ENCODE measurements around the gene TMCC1.

The TMCC1 gene

GRCh38 chr3:129715854-129716253, 177.7 kb downstream of the TMCC1 start:
- no peak for DNase-seq
- peaks cover 18% of the 10 kb centered on the region for H3K79me1 ChIP-seq (replicated peaks; ENCODE audit: low read length, poor library complexity, severe bottlenecking)
- H3K27me3 ChIP-seq (ENCODE audit: control insufficient read depth in 1 of 2, insufficient read depth in 1 of 2, low read length in 2 of 2), result no peaks in the 10 kb centered on the region
- H3K4me2 ChIP-seq (ENCODE audit: low read length, poor library complexity, severe bottlenecking), result no peak overlapping the region
- no peaks in the 10 kb centered on the region for H3K9me3 ChIP-seq (ENCODE audit: control insufficient read depth, low read length)
- no peak overlapping the region for H4K8ac ChIP-seq (ENCODE audit: low read length)
- H2BK5ac ChIP-seq (ENCODE audit: low read depth, low read length, poor library complexity, severe bottlenecking), result no peak overlapping the region
- no peak overlapping the region for H2BK15ac ChIP-seq (ENCODE audit: low read depth, poor library complexity, severe bottlenecking)
- H3K9ac ChIP-seq (ENCODE audit: low read length), result no peak overlapping the region
- no peak overlapping the region for H2BK12ac ChIP-seq (ENCODE audit: low read length in 2 of 2)
- H3K4me3 ChIP-seq (ENCODE audit: insufficient read depth in 1 of 2, low read depth in 1 of 2, low read length in 2 of 2), result no peak overlapping the region
- no peak overlapping the region for H3K18ac ChIP-seq (ENCODE audit: low read depth in 1 of 2, low read length in 2 of 2)
- H3K27ac ChIP-seq (ENCODE audit: low read length, poor library complexity, severe bottlenecking), result no peak overlapping the region
- peaks cover 1% of the 10 kb centered on the region for H3K4me1 ChIP-seq (ENCODE audit: control insufficient read depth, insufficient read depth, low read depth, low read length)
- no peak overlapping the region for H2AK5ac ChIP-seq (ENCODE audit: low read length, severe bottlenecking)
- H3K4ac ChIP-seq (ENCODE audit: low read depth in 1 of 2, low read length in 2 of 2), result no peak overlapping the region
- H2BK120ac ChIP-seq (ENCODE audit: low read depth, low read length), result no peak overlapping the region
- no peak overlapping the region for H3K23ac ChIP-seq (ENCODE audit: low read length in 2 of 2)
- WGBS, result 83% methylated on average over 2 of the region's 2 CpGs
- H3K36me3 ChIP-seq (ENCODE audit: control insufficient read depth in 1 of 2, insufficient read depth in 2 of 2, low read depth in 1 of 2, low read length in 2 of 2), result peaks cover 0 to 3% of the 10 kb centered on the region in 2 experiments
- H3K14ac ChIP-seq (ENCODE audit: low read length in 2 of 2), result no peak overlapping the region
- H2AFZ ChIP-seq (ENCODE audit: low read depth, low read length), result no peak overlapping the region
- H4K91ac ChIP-seq (ENCODE audit: low read length), result no peak overlapping the region

- WGBS, result 100% methylated on average over 1 of the region's 1 CpG
- no peak for DNase-seq
These were observed 185.1 kb downstream of the TMCC1 start for GRCh38 chr3:129708328-129708861.

GRCh38 chr3:129705274-129705673, 188.2 kb downstream of the TMCC1 start:
- Histone ChIP-seq H3K36me3 (ENCODE audit: control insufficient read depth in 1 of 2, insufficient read depth in 2 of 2, low read depth in 1 of 2, low read length in 2 of 2) (no peaks in the 10 kb centered on the region), H2BK12ac (ENCODE audit: low read length in 2 of 2) (no peak overlapping the region), H2AK5ac (ENCODE audit: low read length, severe bottlenecking) (no peak overlapping the region), H3K18ac (ENCODE audit: low read depth in 1 of 2, low read length in 2 of 2) (no peak overlapping the region), H3K23ac (ENCODE audit: low read length in 2 of 2) (no peak overlapping the region), H3K4me1 (ENCODE audit: control insufficient read depth, insufficient read depth, low read depth, low read length) (no peaks in the 10 kb centered on the region), H2AFZ (ENCODE audit: low read depth, low read length) (no peak overlapping the region), H3K79me1 (replicated peaks; ENCODE audit: low read length, poor library complexity, severe bottlenecking) (peaks cover 5% of the 10 kb centered on the region), H2BK5ac (ENCODE audit: low read depth, low read length, poor library complexity, severe bottlenecking) (no peak overlapping the region), H3K9me3 (ENCODE audit: control insufficient read depth, low read length) (no peaks in the 10 kb centered on the region), H3K4me2 (ENCODE audit: low read length, poor library complexity, severe bottlenecking) (no peak overlapping the region), H4K91ac (ENCODE audit: low read length) (no peak overlapping the region), H3K14ac (ENCODE audit: low read length in 2 of 2) (no peak overlapping the region), H2BK15ac (ENCODE audit: low read depth, poor library complexity, severe bottlenecking) (no peak overlapping the region), H3K9ac (ENCODE audit: low read length) (no peak overlapping the region), H4K8ac (ENCODE audit: low read length) (no peak overlapping the region), H3K4ac (ENCODE audit: low read depth in 1 of 2, low read length in 2 of 2) (no peak overlapping the region), H2BK120ac (ENCODE audit: low read depth, low read length) (no peak overlapping the region), H3K27ac (ENCODE audit: low read length, poor library complexity, severe bottlenecking) (no peak overlapping the region), H3K4me3 (ENCODE audit: insufficient read depth in 1 of 2, low read depth in 1 of 2, low read length in 2 of 2) (no peak overlapping the region), H3K27me3 (ENCODE audit: control insufficient read depth in 1 of 2, insufficient read depth in 1 of 2, low read length in 2 of 2) (no peaks in the 10 kb centered on the region)
- WGBS, result 96% methylated on average over 3 of the region's 3 CpGs
- no peak for DNase-seq

More at GRCh38 chr3:129708328-129708861, 185.1 kb downstream of the TMCC1 start:
- no peak overlapping the region for H3K4me2 ChIP-seq (ENCODE audit: low read length, poor library complexity, severe bottlenecking)
- no peaks in the 10 kb centered on the region for H3K4me1 ChIP-seq (ENCODE audit: control insufficient read depth, insufficient read depth, low read depth, low read length)
- peaks cover 0 to 6% of the 10 kb centered on the region in 2 experiments for H3K36me3 ChIP-seq (ENCODE audit: control insufficient read depth in 1 of 2, insufficient read depth in 2 of 2, low read depth in 1 of 2, low read length in 2 of 2)
- H2BK5ac ChIP-seq (ENCODE audit: low read depth, low read length, poor library complexity, severe bottlenecking), result no peak overlapping the region
- H2AK5ac ChIP-seq (ENCODE audit: low read length, severe bottlenecking), result no peak overlapping the region
- H3K14ac ChIP-seq (ENCODE audit: low read length in 2 of 2), result no peak overlapping the region
- H3K18ac ChIP-seq (ENCODE audit: low read depth in 1 of 2, low read length in 2 of 2), result no peak overlapping the region
- peaks cover 7% of the 10 kb centered on the region for H3K79me1 ChIP-seq (replicated peaks; ENCODE audit: low read length, poor library complexity, severe bottlenecking)
- H4K91ac ChIP-seq (ENCODE audit: low read length), result no peak overlapping the region
- H3K4ac ChIP-seq (ENCODE audit: low read depth in 1 of 2, low read length in 2 of 2), result no peak overlapping the region
- H3K9me3 ChIP-seq (ENCODE audit: control insufficient read depth, low read length), result no peaks in the 10 kb centered on the region
- no peak overlapping the region for H2BK120ac ChIP-seq (ENCODE audit: low read depth, low read length)
- no peak overlapping the region for H3K27ac ChIP-seq (ENCODE audit: low read length, poor library complexity, severe bottlenecking)
- H3K27me3 ChIP-seq (ENCODE audit: control insufficient read depth in 1 of 2, insufficient read depth in 1 of 2, low read length in 2 of 2), result no peaks in the 10 kb centered on the region
- no peak overlapping the region for H4K8ac ChIP-seq (ENCODE audit: low read length)
- no peak overlapping the region for H3K9ac ChIP-seq (ENCODE audit: low read length)
- no peak overlapping the region for H3K4me3 ChIP-seq (ENCODE audit: insufficient read depth in 1 of 2, low read depth in 1 of 2, low read length in 2 of 2)
- no peak overlapping the region for H2BK15ac ChIP-seq (ENCODE audit: low read depth, poor library complexity, severe bottlenecking)
- H2BK12ac ChIP-seq (ENCODE audit: low read length in 2 of 2), result no peak overlapping the region
- H2AFZ ChIP-seq (ENCODE audit: low read depth, low read length), result no peak overlapping the region
- H3K23ac ChIP-seq (ENCODE audit: low read length in 2 of 2), result no peak overlapping the region

GRCh38 chr3:129703913-129704312, 189.6 kb downstream of the TMCC1 start:
- WGBS, result 77% methylated on average over 2 of the region's 2 CpGs
- Histone ChIP-seq H3K27ac (ENCODE audit: low read length, poor library complexity, severe bottlenecking) (no peak overlapping the region), H3K27me3 (ENCODE audit: control insufficient read depth in 1 of 2, insufficient read depth in 1 of 2, low read length in 2 of 2) (no peaks in the 10 kb centered on the region), H3K4me3 (ENCODE audit: insufficient read depth in 1 of 2, low read depth in 1 of 2, low read length in 2 of 2) (no peak overlapping the region), H2BK15ac (ENCODE audit: low read depth, poor library complexity, severe bottlenecking) (no peak overlapping the region), H3K79me1 (replicated peaks; ENCODE audit: low read length, poor library complexity, severe bottlenecking) (peaks cover 10% of the 10 kb centered on the region), H2AK5ac (ENCODE audit: low read length, severe bottlenecking) (no peak overlapping the region), H3K18ac (ENCODE audit: low read depth in 1 of 2, low read length in 2 of 2) (no peak overlapping the region), H3K4me1 (ENCODE audit: control insufficient read depth, insufficient read depth, low read depth, low read length) (no peaks in the 10 kb centered on the region), H3K23ac (ENCODE audit: low read length in 2 of 2) (no peak overlapping the region), H3K4ac (ENCODE audit: low read depth in 1 of 2, low read length in 2 of 2) (no peak overlapping the region), H4K8ac (ENCODE audit: low read length) (no peak overlapping the region), H2BK12ac (ENCODE audit: low read length in 2 of 2) (no peak overlapping the region), H2BK120ac (ENCODE audit: low read depth, low read length) (no peak overlapping the region), H4K91ac (ENCODE audit: low read length) (no peak overlapping the region), H2AFZ (ENCODE audit: low read depth, low read length) (no peak overlapping the region), H3K9ac (ENCODE audit: low read length) (no peak overlapping the region), H2BK5ac (ENCODE audit: low read depth, low read length, poor library complexity, severe bottlenecking) (no peak overlapping the region), H3K9me3 (ENCODE audit: control insufficient read depth, low read length) (no peaks in the 10 kb centered on the region), H3K14ac (ENCODE audit: low read length in 2 of 2) (no peak overlapping the region), H3K4me2 (ENCODE audit: low read length, poor library complexity, severe bottlenecking) (no peak overlapping the region), H3K36me3 (ENCODE audit: control insufficient read depth in 1 of 2, insufficient read depth in 2 of 2, low read depth in 1 of 2, low read length in 2 of 2) (no peaks in the 10 kb centered on the region)
- DNase-seq, result no peak
